Upper lobe of left lung (tissue), 6 donors: Measurements from ENCODE around the gene PRLH. TPM values are rescaled to one million over a fixed set of nuclear protein-coding genes. Genes with fewer than 3 reads are reported as not detected.

Source experiments
- ATAC-seq, 2 donors: fragments of 200-7000 bp; cut with Tn5 transposase; one replicate each; pipeline ENCODE4 v1.9.1; 2022; ENCODE audit warnings: mild to moderate bottlenecking in 2 of 2, moderate library complexity in 2 of 2; ENCODE audit not compliant: low FRiP score in 2 of 2
- DNase-seq, 2 donors: peaks; one replicate each; pipeline ENCODE4 v3.0.0-alpha.2; 2019 to 2020
- H3K27ac ChIP-seq, 4 donors: fragments of 200-600 bp; sonication (generic); one replicate each; pipeline ENCODE4 v1.5.1; 2016 to 2019
- H3K27me3 ChIP-seq, 4 donors: fragments of 200-600 bp; sonication (generic); one replicate each; pipeline ENCODE4 v1.5.1; 2017 to 2019
- H3K36me3 ChIP-seq, 4 donors: fragments of 200-600 bp; sonication (generic); one replicate each; pipeline ENCODE4 v1.5.1; 2016 to 2019
- H3K4me1 ChIP-seq, 4 donors: fragments of 200-600 bp; sonication (generic); one replicate each; pipeline ENCODE4 v1.5.1; 2018 to 2019
- H3K4me3 ChIP-seq, 4 donors: fragments of 200-600 bp; sonication (generic); one replicate each; pipeline ENCODE4 v1.5.1; 2017 to 2019; ENCODE audit warnings: mild to moderate bottlenecking in 2 of 4, moderate library complexity in 1 of 4
- H3K9me3 ChIP-seq, 4 donors: fragments of 200-600 bp; sonication (generic); one replicate each; pipeline ENCODE4 v1.5.1; 2018 to 2019
- EP300 ChIP-seq, 4 donors: sonication (generic); formaldehyde crosslinking; IDR thresholded peaks; one replicate each; pipeline ENCODE4 v1.5.1; 2017; ENCODE audit warnings: antibody characterized with exemption in 4 of 4, control low read depth in 2 of 4
- POLR2A ChIP-seq, 4 donors: fragments of 450-650 bp; IDR thresholded peaks; one replicate each; pipeline ENCODE4 v1.5.1; 2016 to 2017; ENCODE audit warnings: antibody characterized with exemption in 4 of 4, mild to moderate bottlenecking in 2 of 4
- POLR2AphosphoS5 ChIP-seq, 2 donors: sonication (generic); formaldehyde crosslinking; IDR thresholded peaks; one replicate each; pipeline ENCODE4 v1.5.1; 2017; ENCODE audit warnings: antibody characterized with exemption in 2 of 2
- WGBS, 2 donors: methylation state at CpG; one replicate each; pipeline ENCODE4 v1.1.5; 2017 to 2018; 5-methylcytosine and 5-hydroxymethylcytosine counted together
- total RNA-seq, 6 donors: library from RNA; depleted of rRNA in 4 of 6; stranded (reverse); fragments of >200 nt in 4 of 6; gene quantifications; one replicate each; pipeline versions ENCODE4 v1.1.0 to v1.2.1, GENCODE V29; 2016 to 2021
- TF ChIP-seq, protein P1 (sequence below), 6 experiments: fragments of 450-650 bp in 4 of 6; fragments of 200-600 bp in 2 of 6; sonication (generic) in 2 of 6; IDR thresholded peaks; one replicate each; pipeline ENCODE4 v1.5.1; 2016 to 2019; ENCODE audit warnings: antibody characterized with exemption in 6 of 6
- donor health status: DM: no; HTN: no; CAD: no; lungs with moderate emphysema.
- donor health status: DM: no; HTN: yes; CAD: no; lungs with severe emphysema.

The PRLH gene
- total RNA-seq, 6 donors from 2014 or later = not detected

GRCh38 chr2:237563816-237564215 is 2.6 kb upstream of the PRLH start:
- peaks cover 0 to 7% (median 2%) of the 10 kb centered on the region in 4 donors for H3K4me1 ChIP-seq
- no peak overlapping the region for H3K4me3 ChIP-seq
- H3K36me3 ChIP-seq = no peaks in the 10 kb centered on the region
- TF ChIP-seq EP300 (IDR thresholded peaks at IDR 0.05) (no peak), POLR2A (IDR thresholded peaks at IDR 0.05) (no peak), POLR2AphosphoS5 (IDR thresholded peaks at IDR 0.05) (no peak)
- TF ChIP-seq, protein P1, sequence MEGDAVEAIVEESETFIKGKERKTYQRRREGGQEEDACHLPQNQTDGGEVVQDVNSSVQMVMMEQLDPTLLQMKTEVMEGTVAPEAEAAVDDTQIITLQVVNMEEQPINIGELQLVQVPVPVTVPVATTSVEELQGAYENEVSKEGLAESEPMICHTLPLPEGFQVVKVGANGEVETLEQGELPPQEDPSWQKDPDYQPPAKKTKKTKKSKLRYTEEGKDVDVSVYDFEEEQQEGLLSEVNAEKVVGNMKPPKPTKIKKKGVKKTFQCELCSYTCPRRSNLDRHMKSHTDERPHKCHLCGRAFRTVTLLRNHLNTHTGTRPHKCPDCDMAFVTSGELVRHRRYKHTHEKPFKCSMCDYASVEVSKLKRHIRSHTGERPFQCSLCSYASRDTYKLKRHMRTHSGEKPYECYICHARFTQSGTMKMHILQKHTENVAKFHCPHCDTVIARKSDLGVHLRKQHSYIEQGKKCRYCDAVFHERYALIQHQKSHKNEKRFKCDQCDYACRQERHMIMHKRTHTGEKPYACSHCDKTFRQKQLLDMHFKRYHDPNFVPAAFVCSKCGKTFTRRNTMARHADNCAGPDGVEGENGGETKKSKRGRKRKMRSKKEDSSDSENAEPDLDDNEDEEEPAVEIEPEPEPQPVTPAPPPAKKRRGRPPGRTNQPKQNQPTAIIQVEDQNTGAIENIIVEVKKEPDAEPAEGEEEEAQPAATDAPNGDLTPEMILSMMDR (IDR thresholded peaks at IDR 0.05) = no peak
- no peaks in the 10 kb centered on the region for H3K27me3 ChIP-seq
- H3K27ac ChIP-seq = no peak overlapping the region
- no peak for ATAC-seq
- no peak for DNase-seq
- 29 to 32% methylated on average over 6 to 14 of the region's 14 CpGs for WGBS, 2 donors
- H3K9me3 ChIP-seq = no peaks in the 10 kb centered on the region

DNA sequence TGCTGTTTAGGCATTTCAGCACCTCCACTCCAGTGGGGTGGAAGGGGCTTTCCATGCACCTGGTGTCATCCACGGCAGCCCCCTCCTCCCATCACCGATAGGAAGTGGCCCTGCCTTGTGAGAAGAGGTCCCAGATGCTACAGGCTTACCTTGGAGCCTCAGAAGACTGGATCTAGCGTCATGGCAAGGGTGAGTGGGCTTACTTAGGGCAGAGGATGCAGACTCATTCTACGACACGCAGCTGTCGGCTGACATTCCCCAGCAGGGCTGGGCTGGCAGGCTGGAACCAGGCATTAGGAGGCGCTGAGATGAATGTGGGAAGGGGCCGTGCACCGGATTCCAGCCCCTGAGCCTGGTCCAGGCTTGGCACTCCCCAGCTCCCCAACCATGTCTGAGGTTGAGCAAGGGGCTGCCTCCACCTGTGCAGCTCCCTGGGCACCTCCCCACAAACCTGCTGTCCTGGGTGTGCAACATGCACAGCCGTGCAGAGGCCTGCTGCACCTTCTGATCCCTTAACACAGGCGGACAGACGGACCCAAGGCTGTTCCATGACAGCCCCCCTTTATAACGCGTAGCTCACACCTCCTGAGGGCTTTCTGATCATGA is 1.7 kb upstream of the PRLH start:
- DNase-seq = no peak
- TF ChIP-seq EP300 (IDR thresholded peaks at IDR 0.05) (no peak), POLR2AphosphoS5 (IDR thresholded peaks at IDR 0.05) (no peak), POLR2A (IDR thresholded peaks at IDR 0.05) (no peak)
- TF ChIP-seq, protein P1 (IDR thresholded peaks at IDR 0.05) = no peak
- Histone ChIP-seq H3K27me3 (no peaks in the 10 kb centered on the region), H3K36me3 (no peaks in the 10 kb centered on the region), H3K4me3 (no peak overlapping the region), H3K9me3 (no peaks in the 10 kb centered on the region), H3K4me1 (no peaks in the 10 kb centered on the region), H3K27ac (no peak overlapping the region)
- WGBS, 2 donors = 82 to 85% methylated on average over 9 to 13 of the region's 14 CpGs
- ATAC-seq = no peak

- 89 to 96% methylated on average over 1 of the region's 1 CpG for WGBS, 2 donors
- H3K27ac ChIP-seq = no peak overlapping the region
- no peak for ATAC-seq
- no peaks in the 10 kb centered on the region for H3K36me3 ChIP-seq
- DNase-seq = no peak
- no peaks in the 10 kb centered on the region for H3K4me1 ChIP-seq
- TF ChIP-seq, protein P1 (IDR thresholded peaks at IDR 0.05) = no peak
- no peaks in the 10 kb centered on the region for H3K27me3 ChIP-seq
- H3K9me3 ChIP-seq = no peaks in the 10 kb centered on the region
- H3K4me3 ChIP-seq = no peak overlapping the region
Observed at GRCh38 chr2:237565974-237566373, 400 bp upstream of the PRLH start.

DNA sequence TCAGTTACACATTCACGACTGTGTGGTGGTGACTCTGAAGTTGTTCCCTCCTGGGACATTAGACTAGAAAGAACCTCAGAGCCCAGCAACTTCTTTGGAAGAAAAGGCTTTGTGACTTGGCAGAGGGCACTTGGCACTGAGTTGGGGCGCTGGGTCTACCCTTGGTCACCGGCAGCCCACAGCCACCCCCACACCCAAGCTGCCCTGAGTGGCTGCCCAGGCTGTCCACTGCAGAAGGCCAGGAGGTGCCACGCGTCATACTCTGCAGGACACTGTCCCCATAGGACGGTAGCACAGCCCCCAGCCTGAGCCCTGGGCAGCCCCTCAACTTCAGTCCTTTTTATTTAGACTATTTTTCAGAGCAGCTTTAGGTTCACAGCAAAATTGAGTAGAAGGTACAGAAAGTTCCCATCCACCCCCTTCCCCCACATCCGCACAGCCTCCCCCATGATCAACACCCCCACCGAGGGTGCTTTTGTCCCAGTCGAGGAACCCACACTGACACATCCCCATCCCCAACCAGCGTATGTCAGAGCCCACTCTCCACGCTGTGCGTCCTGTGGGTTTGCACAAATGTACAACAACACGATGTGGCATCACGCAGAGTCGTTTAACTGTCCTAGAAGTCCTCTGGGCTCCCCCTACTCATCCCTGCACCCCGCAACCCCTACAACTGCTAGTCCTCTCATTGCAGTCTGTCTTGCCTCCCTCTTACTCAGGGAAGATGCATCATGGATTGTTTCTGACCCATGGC is 1.1 kb downstream of the PRLH start:
- Histone ChIP-seq H3K27ac (no peak overlapping the region), H3K9me3 (no peaks in the 10 kb centered on the region), H3K36me3 (no peaks in the 10 kb centered on the region), H3K4me1 (peaks cover 3 to 10% (median 6%) of the 10 kb centered on the region in 4 donors), H3K4me3 (no peak overlapping the region), H3K27me3 (no peaks in the 10 kb centered on the region)
- no peak for TF ChIP-seq POLR2AphosphoS5 (IDR thresholded peaks at IDR 0.05)
- TF ChIP-seq, protein P1 (IDR thresholded peaks at IDR 0.05) = no peak
- TF ChIP-seq POLR2A (IDR thresholded peaks at IDR 0.05) = no peak
- TF ChIP-seq EP300 (IDR thresholded peaks at IDR 0.05) = no peak
- DNase-seq (no peak), ATAC-seq (no peak)
- 84 to 87% methylated on average over 14 to 16 of the region's 16 CpGs for WGBS, 2 donors
